NB4 (cell line): Measurements from ENCODE around the gene SPSB4.

Source experiments
- DNase-seq: peaks from one replicate; pipeline ENCODE4 v3.0.0; 2010; ENCODE audit warnings: low read depth
- H3K4me3 ChIP-seq: one replicate; pipeline ENCODE4 v1.5.1; 2011; ENCODE audit warnings: mild to moderate bottlenecking, low read depth, low read length, moderate library complexity
- MAX ChIP-seq: IDR thresholded peaks from 2 replicates; pipeline ENCODE4 v1.6.1; 2011; ENCODE audit warnings: low read depth, low read length
- MYC ChIP-seq: IDR thresholded peaks from 2 replicates; pipeline ENCODE4 v1.6.1; 2011; ENCODE audit warnings: low read depth, low read length
- POLR2A ChIP-seq: IDR thresholded peaks from 2 replicates; pipeline ENCODE4 v1.6.1; 2011; ENCODE audit warnings: mild to moderate bottlenecking; ENCODE audit not compliant: insufficient read length; ENCODE audit errors: extremely low read depth
- TF ChIP-seq, protein P1 (sequence below): IDR thresholded peaks from one replicate; pipeline ENCODE4 v1.5.1; 2012; ENCODE audit warnings: low read depth, low read length

The SPSB4 gene

DNA sequence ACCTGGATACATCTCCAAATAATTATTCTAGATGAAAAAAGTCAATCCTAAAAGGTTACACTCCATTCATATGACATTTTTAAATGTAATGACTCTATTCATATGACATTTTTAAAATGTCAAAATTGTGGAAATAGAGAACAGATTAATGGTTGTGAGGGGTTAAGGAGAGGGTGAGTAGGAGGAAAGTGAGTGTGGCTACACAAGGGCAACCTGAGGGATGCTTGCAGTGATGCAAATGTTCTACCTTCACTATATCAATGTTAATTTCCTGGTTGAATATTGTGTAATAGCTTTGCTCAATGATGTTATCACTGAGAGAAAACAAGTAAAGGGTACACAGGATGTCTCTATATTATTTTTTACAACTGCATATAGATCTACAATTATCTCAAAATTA is 125.6 kb downstream of the SPSB4 start:
- no peak overlapping the region for H3K4me3 ChIP-seq
- TF ChIP-seq, protein P1, sequence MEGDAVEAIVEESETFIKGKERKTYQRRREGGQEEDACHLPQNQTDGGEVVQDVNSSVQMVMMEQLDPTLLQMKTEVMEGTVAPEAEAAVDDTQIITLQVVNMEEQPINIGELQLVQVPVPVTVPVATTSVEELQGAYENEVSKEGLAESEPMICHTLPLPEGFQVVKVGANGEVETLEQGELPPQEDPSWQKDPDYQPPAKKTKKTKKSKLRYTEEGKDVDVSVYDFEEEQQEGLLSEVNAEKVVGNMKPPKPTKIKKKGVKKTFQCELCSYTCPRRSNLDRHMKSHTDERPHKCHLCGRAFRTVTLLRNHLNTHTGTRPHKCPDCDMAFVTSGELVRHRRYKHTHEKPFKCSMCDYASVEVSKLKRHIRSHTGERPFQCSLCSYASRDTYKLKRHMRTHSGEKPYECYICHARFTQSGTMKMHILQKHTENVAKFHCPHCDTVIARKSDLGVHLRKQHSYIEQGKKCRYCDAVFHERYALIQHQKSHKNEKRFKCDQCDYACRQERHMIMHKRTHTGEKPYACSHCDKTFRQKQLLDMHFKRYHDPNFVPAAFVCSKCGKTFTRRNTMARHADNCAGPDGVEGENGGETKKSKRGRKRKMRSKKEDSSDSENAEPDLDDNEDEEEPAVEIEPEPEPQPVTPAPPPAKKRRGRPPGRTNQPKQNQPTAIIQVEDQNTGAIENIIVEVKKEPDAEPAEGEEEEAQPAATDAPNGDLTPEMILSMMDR = no peak
- TF ChIP-seq POLR2A (no peak), MYC (no peak), MAX (no peak)
- DNase-seq = no peak

DNA sequence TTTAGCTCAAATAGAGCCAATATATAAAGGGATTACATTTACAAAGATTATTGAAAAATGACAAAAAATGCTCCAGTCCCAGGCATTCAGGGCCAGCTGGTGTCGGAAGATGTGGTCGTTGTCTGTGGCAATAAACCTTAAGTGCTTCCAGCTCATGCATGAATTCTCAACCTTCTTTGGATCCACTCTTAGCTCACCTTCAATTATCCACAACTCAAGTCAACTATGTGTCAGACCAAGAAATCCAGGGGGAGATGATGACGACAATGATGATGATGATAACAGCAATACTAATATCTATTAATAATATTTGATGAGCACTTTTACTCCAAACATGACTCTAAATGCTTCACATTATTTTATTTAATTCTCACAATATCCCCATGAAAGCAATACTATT is 126.9 kb downstream of the SPSB4 start:
- DNase-seq = no peak
- TF ChIP-seq MYC (no peak), MAX (no peak), POLR2A (no peak)
- TF ChIP-seq, protein P1 = no peak
- H3K4me3 ChIP-seq = no peak overlapping the region

- no peak overlapping the region for H3K4me3 ChIP-seq
- TF ChIP-seq, protein P1 = no peak
- TF ChIP-seq MYC = no peak
- no peak for TF ChIP-seq MAX
- TF ChIP-seq POLR2A = no peak
- no peak for DNase-seq
Observed at GRCh38 chr3:141178551-141178950, 127.4 kb downstream of the SPSB4 start.

DNA sequence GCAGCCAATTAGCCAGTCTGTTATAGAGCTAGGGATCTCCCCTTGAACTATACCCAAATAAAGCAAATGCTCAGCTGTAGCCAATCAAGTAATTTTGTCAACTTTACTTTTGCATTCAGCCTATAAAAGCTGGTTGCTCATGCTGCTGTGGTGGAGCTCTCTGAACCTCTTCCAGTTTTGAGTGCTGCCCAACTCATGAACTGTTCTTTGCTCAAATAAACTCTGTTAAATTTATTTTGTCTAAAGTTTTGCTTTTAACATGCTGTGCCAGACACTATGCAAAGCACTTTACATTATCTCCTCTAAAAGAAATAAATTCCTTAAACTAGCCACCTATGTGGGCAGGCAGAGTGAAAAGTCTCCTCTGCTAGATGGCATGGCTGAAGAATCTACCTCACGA is 128.8 kb downstream of the SPSB4 start:
- TF ChIP-seq MYC = no peak
- TF ChIP-seq, protein P1 = no peak
- TF ChIP-seq POLR2A = no peak
- TF ChIP-seq MAX = no peak
- no peak overlapping the region for H3K4me3 ChIP-seq
- no peak for DNase-seq

- H3K4me3 ChIP-seq = no peak overlapping the region
- TF ChIP-seq MYC (no peak), MAX (no peak), POLR2A (no peak)
- TF ChIP-seq, protein P1 = no peak
- no peak for DNase-seq
Observed at GRCh38 chr3:141181196-141181595, 130.0 kb downstream of the SPSB4 start.

DNA sequence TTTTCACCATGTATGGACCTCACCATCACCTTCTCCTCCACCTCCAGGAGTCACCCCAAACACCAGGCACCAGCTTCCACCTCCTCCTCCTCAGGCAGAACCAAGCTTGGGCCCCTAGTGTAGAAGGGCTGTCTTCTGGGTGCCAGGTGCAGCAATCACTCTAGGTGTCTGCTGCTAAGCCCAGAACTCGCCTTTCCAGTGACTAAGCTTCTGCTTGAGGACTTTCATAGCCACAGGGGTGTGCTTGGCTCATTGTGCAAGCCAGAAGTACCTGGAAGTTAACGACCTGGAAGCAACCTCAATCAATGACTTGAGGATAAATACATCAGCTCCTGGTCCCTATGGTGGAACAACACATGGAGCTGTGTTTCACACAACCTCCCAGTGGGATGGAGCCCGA is 130.7 kb downstream of the SPSB4 start:
- no peak overlapping the region for H3K4me3 ChIP-seq
- no peak for DNase-seq
- TF ChIP-seq POLR2A (no peak), MAX (no peak)
